ENCODE measurements around the gene CLN6. TPM values are rescaled to one million over a fixed set of nuclear protein-coding genes. Genes with fewer than 3 reads are reported as not detected.
"Not testable (repeated sequence)": the region's sequence is repeated elsewhere in the genome, so short reads cannot be mapped to it uniquely, and the experiment has no call there.

Gene CLN6
- total RNA-seq, 1 donor from 2014 or later, result 26.1 TPM

DNA sequence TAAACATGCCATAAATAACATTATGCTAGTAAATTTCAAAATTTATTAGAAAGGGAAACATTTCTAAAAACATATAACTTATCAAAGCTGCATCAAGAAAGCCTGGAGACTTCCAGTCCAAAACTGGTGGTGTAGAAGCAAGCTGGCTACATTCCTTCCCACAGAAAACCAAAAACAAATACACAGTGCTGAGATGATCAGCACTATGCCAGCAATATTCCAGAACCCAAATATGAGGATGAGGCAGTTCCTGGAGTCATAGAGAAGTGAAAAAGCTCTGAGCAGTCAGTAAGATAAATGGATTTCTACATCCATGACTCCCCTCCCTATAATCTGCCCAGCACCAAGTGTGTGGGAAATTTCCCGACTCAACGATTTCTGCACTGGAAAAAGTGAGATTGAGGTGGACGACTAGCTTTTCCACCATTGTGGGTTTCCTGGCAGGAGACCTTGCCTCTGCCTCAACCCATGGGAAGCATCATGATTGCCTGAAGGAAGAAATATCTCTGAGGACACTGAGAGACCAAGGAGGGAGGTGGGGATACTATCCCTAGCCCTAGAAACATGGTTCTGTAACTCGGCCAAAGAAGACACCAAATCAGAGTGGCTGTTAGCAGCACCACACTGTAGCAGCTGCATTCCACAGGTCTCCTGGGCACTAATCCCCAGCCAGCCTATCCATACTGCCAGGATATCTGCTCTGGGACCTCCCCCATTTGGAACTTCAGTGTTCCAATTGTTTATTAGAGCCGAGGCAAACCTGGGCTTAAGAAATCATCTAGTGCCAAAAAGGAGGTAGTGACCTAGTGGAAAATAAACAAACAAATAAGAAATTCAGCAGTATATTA, 11.8 kb upstream of the CLN6 start:
- Mint-ChIP-seq H3K27me3 (ENCODE audit: unreplicated experiment) (peaks cover 2% of the 10 kb centered on the region), H3K4me3 (ENCODE audit: unreplicated experiment) (no peak overlapping the region), H3K9me3 (ENCODE audit: unreplicated experiment) (peaks cover 5% of the 10 kb centered on the region), H3K36me3 (ENCODE audit: unreplicated experiment) (peaks cover 10% of the 10 kb centered on the region), H3K4me1 (ENCODE audit: low read depth, unreplicated experiment) (no peaks in the 10 kb centered on the region), H3K27ac (ENCODE audit: unreplicated experiment) (no peak overlapping the region)
- TF ChIP-seq, protein P1, sequence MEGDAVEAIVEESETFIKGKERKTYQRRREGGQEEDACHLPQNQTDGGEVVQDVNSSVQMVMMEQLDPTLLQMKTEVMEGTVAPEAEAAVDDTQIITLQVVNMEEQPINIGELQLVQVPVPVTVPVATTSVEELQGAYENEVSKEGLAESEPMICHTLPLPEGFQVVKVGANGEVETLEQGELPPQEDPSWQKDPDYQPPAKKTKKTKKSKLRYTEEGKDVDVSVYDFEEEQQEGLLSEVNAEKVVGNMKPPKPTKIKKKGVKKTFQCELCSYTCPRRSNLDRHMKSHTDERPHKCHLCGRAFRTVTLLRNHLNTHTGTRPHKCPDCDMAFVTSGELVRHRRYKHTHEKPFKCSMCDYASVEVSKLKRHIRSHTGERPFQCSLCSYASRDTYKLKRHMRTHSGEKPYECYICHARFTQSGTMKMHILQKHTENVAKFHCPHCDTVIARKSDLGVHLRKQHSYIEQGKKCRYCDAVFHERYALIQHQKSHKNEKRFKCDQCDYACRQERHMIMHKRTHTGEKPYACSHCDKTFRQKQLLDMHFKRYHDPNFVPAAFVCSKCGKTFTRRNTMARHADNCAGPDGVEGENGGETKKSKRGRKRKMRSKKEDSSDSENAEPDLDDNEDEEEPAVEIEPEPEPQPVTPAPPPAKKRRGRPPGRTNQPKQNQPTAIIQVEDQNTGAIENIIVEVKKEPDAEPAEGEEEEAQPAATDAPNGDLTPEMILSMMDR (IDR thresholded peaks at IDR 0.05; ENCODE audit: partially characterized antibody, unreplicated experiment), result no peak
- DNase-seq, result no peak

DNA sequence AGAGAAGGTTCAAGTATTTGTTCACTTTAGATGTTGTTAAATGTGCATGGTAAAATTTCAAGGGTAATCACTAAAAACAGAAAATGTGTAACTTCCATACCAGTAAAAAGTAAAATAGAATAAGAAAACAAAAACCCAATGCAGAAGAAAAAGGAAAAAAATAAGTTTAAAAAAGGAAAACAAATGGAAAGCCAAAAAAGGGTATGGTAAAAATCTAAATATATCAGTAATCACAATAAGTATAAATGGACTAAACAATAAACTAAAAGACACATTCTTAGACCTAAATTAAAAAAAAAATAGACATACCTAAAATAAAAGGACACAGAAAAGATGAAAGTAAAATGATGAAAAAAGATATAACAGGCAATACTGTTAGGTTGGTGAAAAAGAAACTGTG, 9.5 kb upstream of the CLN6 start:
- DNase-seq, result no peak
- H3K27ac Mint-ChIP-seq (ENCODE audit: unreplicated experiment), result no peak overlapping the region
- H3K4me3 Mint-ChIP-seq (ENCODE audit: unreplicated experiment), result no peak overlapping the region
- H3K27me3 Mint-ChIP-seq (ENCODE audit: unreplicated experiment), result peaks cover 2% of the 10 kb centered on the region
- TF ChIP-seq, protein P1 (IDR thresholded peaks at IDR 0.05; ENCODE audit: partially characterized antibody, unreplicated experiment), result no peak
- H3K36me3 Mint-ChIP-seq (ENCODE audit: unreplicated experiment), result peaks cover 10% of the 10 kb centered on the region
- H3K9me3 Mint-ChIP-seq (ENCODE audit: unreplicated experiment), result peaks cover 1% of the 10 kb centered on the region
- no peaks in the 10 kb centered on the region for H3K4me1 Mint-ChIP-seq (ENCODE audit: low read depth, unreplicated experiment)

DNA sequence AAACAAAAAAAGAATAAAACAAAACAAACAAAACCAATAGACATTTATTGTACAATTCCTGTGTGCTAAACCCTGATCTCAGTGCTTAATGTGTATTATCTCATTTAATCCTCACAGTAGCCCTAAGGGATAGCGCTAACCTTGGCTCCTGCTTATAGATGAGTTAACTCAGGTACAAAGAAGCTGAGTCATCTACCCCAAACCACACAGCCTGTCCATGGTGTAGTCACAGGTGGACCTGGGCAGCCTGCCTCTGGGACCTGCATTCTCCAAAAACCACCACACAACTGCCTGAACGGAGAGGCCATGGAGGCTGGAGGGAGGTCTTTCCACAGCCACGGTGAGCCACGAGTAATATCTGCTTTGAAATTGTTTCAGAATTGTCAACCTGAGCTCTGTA, 5.5 kb upstream of the CLN6 start:
- no peak overlapping the region for H3K4me3 Mint-ChIP-seq (ENCODE audit: unreplicated experiment)
- peaks cover 2% of the 10 kb centered on the region for H3K4me1 Mint-ChIP-seq (ENCODE audit: low read depth, unreplicated experiment)
- H3K27ac Mint-ChIP-seq (ENCODE audit: unreplicated experiment), result no peak overlapping the region
- TF ChIP-seq, protein P1 (IDR thresholded peaks at IDR 0.05; ENCODE audit: partially characterized antibody, unreplicated experiment), result no peak
- H3K36me3 Mint-ChIP-seq (ENCODE audit: unreplicated experiment), result no peaks in the 10 kb centered on the region
- H3K27me3 Mint-ChIP-seq (ENCODE audit: unreplicated experiment), result peaks cover 5% of the 10 kb centered on the region
- H3K9me3 Mint-ChIP-seq (ENCODE audit: unreplicated experiment), result peaks cover 5% of the 10 kb centered on the region
- DNase-seq, result no peak

DNA sequence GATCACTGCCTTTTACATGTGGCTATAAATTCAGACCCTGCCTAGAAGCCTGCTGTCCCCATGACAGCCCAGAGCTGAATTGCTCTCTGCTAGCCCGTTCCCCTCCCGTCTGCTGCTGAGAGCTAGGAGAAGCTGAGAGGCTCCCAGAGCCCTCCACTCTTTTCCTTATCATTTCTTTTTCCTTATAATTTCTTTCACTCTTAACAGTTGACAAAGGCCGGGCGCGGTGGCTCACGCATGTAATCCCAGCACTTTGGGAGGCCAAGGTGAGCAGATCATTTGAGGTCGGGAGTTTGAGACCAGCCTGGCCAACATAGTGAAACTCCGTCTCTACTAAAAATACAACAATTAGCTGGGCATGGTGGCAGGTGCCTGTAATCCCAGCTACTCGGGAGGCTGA, 5.0 kb upstream of the CLN6 start:
- not testable (repeated sequence) for H3K4me1 Mint-ChIP-seq (ENCODE audit: low read depth, unreplicated experiment); DNase-seq

DNA sequence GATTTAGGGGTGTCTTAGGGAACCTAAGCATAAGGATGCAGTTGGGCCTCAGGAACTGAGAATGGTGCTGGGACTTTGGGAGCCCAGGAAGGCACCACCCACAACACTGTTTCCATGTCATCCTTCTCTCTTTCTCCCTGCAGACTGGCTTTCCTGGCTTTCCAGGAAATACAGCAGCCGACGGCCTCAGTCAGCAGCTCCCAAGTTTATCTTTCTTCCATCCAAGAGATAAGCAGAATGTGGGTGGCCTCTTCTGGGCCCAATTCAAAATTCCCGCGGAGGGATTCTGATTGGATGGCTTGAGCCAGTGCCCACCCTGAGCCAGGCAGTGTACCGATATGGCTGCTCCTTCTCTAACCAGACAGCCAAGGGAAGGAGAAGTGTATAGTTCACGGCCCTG, 4.5 kb upstream of the CLN6 start:
- Mint-ChIP-seq H3K27me3 (ENCODE audit: unreplicated experiment) (peaks cover 7% of the 10 kb centered on the region), H3K36me3 (ENCODE audit: unreplicated experiment) (no peaks in the 10 kb centered on the region), H3K4me1 (ENCODE audit: low read depth, unreplicated experiment) (peaks cover 2% of the 10 kb centered on the region), H3K4me3 (ENCODE audit: unreplicated experiment) (no peak overlapping the region), H3K9me3 (ENCODE audit: unreplicated experiment) (peaks cover 5% of the 10 kb centered on the region), H3K27ac (ENCODE audit: unreplicated experiment) (no peak overlapping the region)
- TF ChIP-seq, protein P1 (IDR thresholded peaks at IDR 0.05; ENCODE audit: partially characterized antibody, unreplicated experiment), result no peak
- no peak for DNase-seq

More for the DNA sequence above, 5.0 kb upstream of the CLN6 start:
- H3K9me3 Mint-ChIP-seq (ENCODE audit: unreplicated experiment); H3K27ac Mint-ChIP-seq (ENCODE audit: unreplicated experiment); H3K4me3 Mint-ChIP-seq (ENCODE audit: unreplicated experiment); H3K27me3 Mint-ChIP-seq (ENCODE audit: unreplicated experiment); H3K36me3 Mint-ChIP-seq (ENCODE audit: unreplicated experiment): not testable (repeated sequence)
